GM12878 (cell line): ENCODE data around the gene ATP6V0D1. TPM values are rescaled to one million over a fixed set of nuclear protein-coding genes. Genes with fewer than 3 reads are reported as not detected.

ENCODE experiments used
- ATAC-seq: fragments of 200-7000 bp; cut with Tn5 transposase; 3 replicates; pipeline ENCODE4 v1.9.1; 2020; ENCODE audit warnings: mild to moderate bottlenecking, moderate library complexity
- BruUV-seq: library from RNA; stranded (reverse); fragments of 400-500 nt; replicated peaks from 2 replicates; lab custom pipeline; 2021; lab: Mats Ljungman, UMichigan
- CTCF ChIA-PET: fragments of 300-600 bp; sonication (Branson Sonifier 250); formaldehyde crosslinking; extraction: SDS; loops from one replicate; lab custom pipeline; 2021; ENCODE audit warnings: inconsistent platforms; lab: Yijun Ruan, JAX
- POLR2A ChIA-PET: fragments of 350-600 bp; formaldehyde crosslinking; extraction: SDS; loops from one replicate; lab custom pipeline; 2021; ENCODE audit warnings: inconsistent platforms; lab: Charles Lee
- RAD21 ChIA-PET: fragments of 300-600 bp; sonication (Branson Sonifier 250); formaldehyde crosslinking; loops from one replicate; lab custom pipeline; 2023; ENCODE audit warnings: antibody characterized with exemption; ENCODE audit not compliant: unreplicated experiment; lab: Charles Lee
- SMC1A ChIA-PET: fragments of 300-600 bp; sonication (Branson Sonifier 250); formaldehyde crosslinking; loops from one replicate; lab custom pipeline; 2023; ENCODE audit not compliant: unreplicated experiment, uncharacterized antibody; lab: Charles Lee
- DNase-seq: peaks from one replicate; pipeline ENCODE4 v3.0.0-alpha.2; 2011; ENCODE audit warnings: low read depth, low spot score
- FAIRE-seq: peaks from 3 replicates; lab custom pipeline; 2011; peaks lifted over from hg19 to GRCh38; lab: Jason Lieb, UNC
- H2AFZ ChIP-seq: 2 replicates; pipeline ENCODE4 v1.6.0; 2011; ENCODE audit warnings: low read depth, low read length, control low read depth; ENCODE audit not compliant: control insufficient read depth
- H3K27ac ChIP-seq: 2 replicates; pipeline ENCODE4 v1.5.1; 2011; ENCODE audit warnings: control low read depth; ENCODE audit not compliant: control insufficient read depth, insufficient read depth
- H3K27me3 ChIP-seq, 2 experiments: replicated peaks in 1 of 2; 2 replicates each; pipeline versions ENCODE4 v1.6.0 to v1.6.1; 2011; ENCODE audit warnings: low read length in 1 of 2; ENCODE audit not compliant: control insufficient read depth in 2 of 2, insufficient read depth in 2 of 2
- H3K36me3 ChIP-seq, 2 experiments: 2 replicates each; pipeline ENCODE4 v1.5.1; 2011; ENCODE audit warnings: low read length in 1 of 2; ENCODE audit not compliant: control insufficient read depth in 2 of 2, insufficient read depth in 2 of 2
- H3K4me1 ChIP-seq: 2 replicates; pipeline ENCODE4 v1.6.1; 2011; ENCODE audit warnings: mild to moderate bottlenecking, low read length, moderate library complexity, mixed read lengths; ENCODE audit not compliant: control insufficient read depth, insufficient read depth
- H3K4me2 ChIP-seq: 2 replicates; pipeline ENCODE4 v1.6.0; 2011; ENCODE audit warnings: control low read depth; ENCODE audit not compliant: control insufficient read depth, insufficient read depth
- H3K4me3 ChIP-seq: fragments of 200-600 bp; sonication (generic); 2 replicates; pipeline ENCODE4 v1.5.1; 2016
- H3K79me2 ChIP-seq: 2 replicates; pipeline ENCODE4 v1.6.0; 2011; ENCODE audit warnings: low read length; ENCODE audit not compliant: control insufficient read depth, insufficient read depth
- H3K9ac ChIP-seq: 2 replicates; pipeline ENCODE4 v1.8.0; 2011; ENCODE audit warnings: low read length, control low read depth, mixed read lengths; ENCODE audit not compliant: control insufficient read depth, insufficient read depth
- H3K9me3 ChIP-seq: replicated peaks from 3 replicates; pipeline ENCODE4 v1.5.1; 2011; ENCODE audit warnings: mild to moderate bottlenecking, low read length; ENCODE audit not compliant: control insufficient read depth, insufficient read depth
- H4K20me1 ChIP-seq: 2 replicates; pipeline ENCODE4 v1.6.0; 2011; ENCODE audit not compliant: control insufficient read depth, insufficient read depth
- BMI1 ChIP-seq: fragments of 450-650 bp; IDR thresholded peaks from 2 replicates; pipeline ENCODE4 v1.6.1; 2016; ENCODE audit warnings: mild to moderate bottlenecking, moderate library complexity, borderline replicate concordance
- CREM ChIP-seq: IDR thresholded peaks from 2 replicates; pipeline ENCODE4 v1.6.1; 2014; ENCODE audit warnings: antibody characterized with exemption, low read depth
- ELK1 ChIP-seq: IDR thresholded peaks from 2 replicates; pipeline ENCODE4 v1.6.1; 2012; ENCODE audit warnings: low read depth, low read length, improper control_type of control experiment
- ETV6 ChIP-seq, 2 experiments: fragments of 450-650 bp in 1 of 2; IDR thresholded peaks in 1 of 2; conservative IDR thresholded peaks in 1 of 2; 2 replicates each; pipeline ENCODE4 v1.6.1; 2014; ENCODE audit warnings: antibody characterized with exemption in 1 of 2, borderline replicate concordance in 1 of 2, low read depth in 1 of 2, mild to moderate bottlenecking in 1 of 2, moderate library complexity in 1 of 2
- KLF5 ChIP-seq: fragments of 450-650 bp; IDR thresholded peaks from 2 replicates; pipeline ENCODE4 v1.6.1; 2014; ENCODE audit warnings: mild to moderate bottlenecking; ENCODE audit not compliant: partially characterized antibody
- MTA2 ChIP-seq: fragments of 450-650 bp; IDR thresholded peaks from 2 replicates; pipeline ENCODE4 v1.6.1; 2016; ENCODE audit warnings: low read depth, mild to moderate bottlenecking, moderate library complexity
- NBN ChIP-seq: fragments of 450-650 bp; IDR thresholded peaks from 2 replicates; pipeline ENCODE4 v1.6.1; 2016
- NFYB ChIP-seq: IDR thresholded peaks from 2 replicates; pipeline ENCODE4 v1.6.1; 2011; ENCODE audit warnings: low read depth, mild to moderate bottlenecking, low read length, improper control_type of control experiment, moderate library complexity; ENCODE audit not compliant: insufficient read depth
- NR2F1 ChIP-seq: fragments of 450-650 bp; conservative IDR thresholded peaks from 2 replicates; pipeline ENCODE4 v1.6.1; 2017; ENCODE audit warnings: mild to moderate bottlenecking
- PAX5 ChIP-seq: IDR thresholded peaks from 2 replicates; pipeline ENCODE4 v1.6.1; 2011; ENCODE audit warnings: low read depth, low read length, borderline replicate concordance
- PML ChIP-seq: IDR thresholded peaks from 2 replicates; pipeline ENCODE4 v1.6.1; 2012; ENCODE audit warnings: low read length, inconsistent platforms
- POLR2A ChIP-seq: IDR thresholded peaks from 2 replicates; pipeline ENCODE4 v1.6.1; 2011; ENCODE audit warnings: low read depth, mild to moderate bottlenecking, low read length
- RELB ChIP-seq: fragments of 450-650 bp; IDR thresholded peaks from 2 replicates; pipeline ENCODE4 v1.6.1; 2017; ENCODE audit warnings: low read depth, mild to moderate bottlenecking, moderate library complexity
- SIN3A ChIP-seq: IDR thresholded peaks from 2 replicates; pipeline ENCODE4 v1.6.1; 2012; ENCODE audit warnings: low read depth, low read length, improper control_type of control experiment
- SRF ChIP-seq, 2 experiments: IDR thresholded peaks; 2 replicates each; pipeline ENCODE4 v1.6.1; 2011; ENCODE audit warnings: low read depth in 2 of 2, low read length in 2 of 2, mild to moderate bottlenecking in 1 of 2, moderate library complexity in 1 of 2
- WRNIP1 ChIP-seq: IDR thresholded peaks from 2 replicates; pipeline ENCODE4 v1.6.1; 2011; ENCODE audit warnings: low read depth, low read length, improper control_type of control experiment, borderline replicate concordance
- ZBTB11 ChIP-seq: fragments of 450-650 bp; formaldehyde crosslinking; IDR thresholded peaks from 2 replicates; pipeline ENCODE4 v1.5.0; 2022; ENCODE audit warnings: mild to moderate bottlenecking, missing genetic modification characterization
- ZNF384 ChIP-seq: IDR thresholded peaks from 2 replicates; pipeline ENCODE4 v1.6.1; 2012; ENCODE audit warnings: low read depth, mild to moderate bottlenecking, low read length, improper control_type of control experiment, borderline replicate concordance
- ZNF622 ChIP-seq: fragments of 450-650 bp; IDR thresholded peaks from 2 replicates; pipeline ENCODE4 v1.6.1; 2017; ENCODE audit warnings: mild to moderate bottlenecking, inconsistent platforms
- ZSCAN29 ChIP-seq: fragments of 450-650 bp; IDR thresholded peaks from 2 replicates; pipeline ENCODE4 v1.6.1; 2017; ENCODE audit warnings: mild to moderate bottlenecking, moderate library complexity
- WGBS: methylation state at CpG from one replicate; pipeline ENCODE4 v1.1.6; 2016; ENCODE audit warnings: low lambda C conversion rate; ENCODE audit not compliant: insufficient replicate concordance, insufficient coverage; ENCODE audit errors: missing lambda C conversion rate; 5-methylcytosine and 5-hydroxymethylcytosine counted together
- in situ Hi-C: fragments of 300-500 bp; cut with MboI; formaldehyde crosslinking; loops from 9 replicates; pipeline ENCODE4 v1.14.3; 2018; ENCODE audit warnings: mixed read lengths
- intact Hi-C: fragments of 100-400 bp; cut with micrococcal nuclease; formaldehyde crosslinking; loops from one replicate; pipeline ENCODE4 v1.14.2; 2022; ENCODE audit not compliant: unreplicated experiment
- polyA plus RNA-seq, 11 experiments: library from polyadenylated mRNA; depleted of rRNA in 4 of 11; unstranded in 6 of 11; stranded (reverse) in 5 of 11; fragments of >200 nt; fragmentation: Nextera tagmentation in 4 of 11; fragmentation: Illumina TruSeq in 1 of 11; extraction: Ambion mirVana in 4 of 11; extraction: Trizol in 1 of 11; gene quantifications; 1 replicate in 1 of 11; 2 replicates in 10 of 11; pipeline versions ENCODE4 v1.2.1 to v1.2.3, GENCODE V29; 2011 to 2016; ENCODE audit warnings: inconsistent platforms in 2 of 11, missing spikeins in 2 of 11, low read depth in 1 of 11
- total RNA-seq, 4 experiments: library from RNA; depleted of rRNA in 3 of 4; stranded (reverse); fragments of >200 nt in 3 of 4; fragmentation: Illumina TruSeq in 1 of 4; extraction: Trizol in 1 of 4; gene quantifications; 2 replicates each; pipeline versions ENCODE4 v1.2.1 to v1.2.3, GENCODE V29; 2013 to 2021

ATP6V0D1 gene
- total and polyA plus RNA-seq, 10 of the 15 experiments (the other 5 are each of a cell fraction or from before 2014, with no cell fraction given), result 28.1 to 141 (median 70.3) TPM

- TF ChIP-seq ZBTB11 (CRISPR knock-in tag) (no peak), NBN (no peak), CREM (no peak), ZNF622 (no peak), BMI1 (no peak), PAX5 (no peak), WRNIP1 (no peak)
Observed at GRCh38 chr16:67412294-67412693, 68.7 kb downstream of the ATP6V0D1 start (continued).

GRCh38 chr16:67411339-67411738 is 69.6 kb downstream of the ATP6V0D1 start:
- no peak for ATAC-seq

More at GRCh38 chr16:67411339-67411738, 69.6 kb downstream of the ATP6V0D1 start:
- ChIA-PET CTCF (no interaction called here), POLR2A (no interaction called here), RAD21 (interaction anchor here (1.0 kb wide), 1 partner anchor 12 kb away, joined by 3 read pairs; no protein-coding TSS in a partner anchor), SMC1A (no interaction called here)
- H3K27ac ChIP-seq, result no peak overlapping the region
- no peaks in the 10 kb centered on the region; a peak in 1 of 4 replicates for H3K27me3 ChIP-seq
- no peak for FAIRE-seq
- no peaks in the 10 kb centered on the region for H3K36me3 ChIP-seq
- 31% methylated on average over 3 of the region's 3 CpGs for WGBS
- BruUV-seq, result no TSS peak
- no peak overlapping the region for H2AFZ ChIP-seq
- in situ Hi-C loops (loop anchor here (25.0 kb wide), 1 partner anchor 424 kb away; the partner anchor contains the start of gene CES4A), intact Hi-C loops (no loop called here)
- H3K9me3 ChIP-seq, result no peaks in the 10 kb centered on the region
- H3K4me3 ChIP-seq, result no peak overlapping the region
- H3K79me2 ChIP-seq, result no peaks in the 10 kb centered on the region
- H3K4me2 ChIP-seq, result no peak overlapping the region
- no peaks in the 10 kb centered on the region for H4K20me1 ChIP-seq
- no peak for TF ChIP-seq SIN3A
- TF ChIP-seq ELK1, result no peak
- no peak for TF ChIP-seq MTA2
- no peak for TF ChIP-seq NR2F1
- no peak for TF ChIP-seq SRF (IDR thresholded peaks at IDR 0.05; ENCODE audit: low read depth in 2 of 2, low read length in 2 of 2)
- TF ChIP-seq POLR2A, result no peak
- TF ChIP-seq ZNF384, result no peak
- TF ChIP-seq ZSCAN29, result no peak
- no peak for TF ChIP-seq PAX5
- no peak for TF ChIP-seq RELB
- no peak for TF ChIP-seq NBN
- no peak for TF ChIP-seq KLF5
- no peak for TF ChIP-seq ETV6 (conservative IDR thresholded peaks at IDR 0.05 in 1 of 2, IDR thresholded peaks at IDR 0.05 in 1 of 2; ENCODE audit: borderline replicate concordance in 1 of 2, low read depth in 1 of 2)
- no peak for TF ChIP-seq PML
- no peak for TF ChIP-seq NFYB
- H3K9ac ChIP-seq, result no peak overlapping the region
- no peak for DNase-seq
- H3K4me1 ChIP-seq, result peaks cover 7% of the 10 kb centered on the region; the same call in 1 of the 2 replicates
